G401.6 (cell line): ENCODE results near the gene WDR3.

Experiments
- FAIRE-seq: peaks from 2 replicates; lab custom pipeline; 2012; peaks lifted over from hg19 to GRCh38; lab: Jason Lieb, UNC

WDR3 gene

DNA sequence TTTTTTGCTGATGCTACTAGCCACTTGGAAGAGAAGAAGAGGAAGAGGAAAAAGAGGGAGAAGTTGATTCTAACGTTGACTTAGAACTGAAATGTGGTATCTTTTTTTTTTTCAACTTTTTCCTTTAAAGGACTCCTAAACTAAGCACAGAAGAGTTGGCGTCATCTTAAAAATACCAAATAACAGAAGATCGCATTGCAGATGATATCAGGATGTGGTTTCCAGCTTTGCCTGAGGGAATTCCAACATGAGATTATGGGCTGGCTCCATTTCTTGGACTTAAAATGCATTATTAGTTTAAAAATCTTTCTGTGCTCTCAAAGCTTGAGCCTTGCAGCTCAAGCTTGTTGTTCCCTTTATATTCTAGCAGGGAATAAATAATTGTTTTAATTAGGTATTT, 29.8 kb downstream of the WDR3 start:
- FAIRE-seq, result no peak

DNA sequence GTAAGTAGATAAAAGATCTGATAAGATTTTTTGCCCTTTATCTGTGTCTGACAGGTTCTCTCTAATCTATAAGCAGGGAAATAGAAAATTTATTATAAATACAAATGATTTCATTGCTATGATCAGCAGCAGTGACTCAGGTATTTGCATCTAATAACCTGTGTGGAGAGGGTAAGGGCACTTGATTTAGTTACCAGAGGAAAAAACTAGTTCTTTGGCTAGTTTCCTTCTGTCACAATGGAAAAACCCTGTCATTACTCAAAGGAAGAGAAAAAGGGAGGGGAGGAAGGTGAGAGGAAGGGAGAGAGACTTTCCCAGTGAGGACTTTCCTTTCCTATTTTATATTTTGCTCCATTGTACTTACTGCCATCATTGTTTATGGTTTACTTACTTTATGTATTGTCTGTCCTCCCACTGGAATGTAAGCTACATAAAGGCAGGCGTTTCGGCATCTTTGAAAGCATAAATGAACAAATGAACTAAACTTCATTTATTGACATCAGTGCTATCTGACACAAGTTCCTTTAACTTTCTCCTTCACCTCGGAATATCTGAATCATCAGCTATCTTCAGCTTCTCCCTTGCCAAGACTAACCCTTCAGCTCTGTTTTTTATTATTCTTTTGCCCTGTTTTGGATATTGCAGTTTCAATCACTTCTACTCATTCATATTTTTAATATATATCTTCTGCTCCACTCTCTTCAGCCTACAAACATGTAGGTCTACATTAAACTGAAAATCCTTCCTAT, 34.9 kb downstream of the WDR3 start:
- no peak for FAIRE-seq

DNA sequence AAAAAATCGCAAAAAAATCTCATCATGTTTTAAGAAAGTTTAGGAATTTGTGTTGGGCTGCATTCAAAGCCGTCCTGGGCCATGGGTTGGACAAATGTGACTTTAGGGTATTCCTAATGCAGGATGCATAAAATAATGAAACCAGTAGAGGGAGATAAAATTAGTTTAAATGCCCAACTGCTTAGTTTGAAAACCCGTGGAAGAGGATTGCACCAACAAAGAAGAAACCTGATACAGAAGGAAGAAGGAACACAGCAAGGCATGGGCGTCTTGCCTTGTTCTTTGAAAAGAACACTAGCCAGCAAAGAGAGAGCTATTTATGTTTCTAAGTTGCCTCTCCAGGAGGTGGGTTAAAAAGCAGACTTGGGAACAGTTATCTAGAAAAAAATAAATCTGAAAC, 37.9 kb downstream of the WDR3 start:
- no peak for FAIRE-seq

DNA sequence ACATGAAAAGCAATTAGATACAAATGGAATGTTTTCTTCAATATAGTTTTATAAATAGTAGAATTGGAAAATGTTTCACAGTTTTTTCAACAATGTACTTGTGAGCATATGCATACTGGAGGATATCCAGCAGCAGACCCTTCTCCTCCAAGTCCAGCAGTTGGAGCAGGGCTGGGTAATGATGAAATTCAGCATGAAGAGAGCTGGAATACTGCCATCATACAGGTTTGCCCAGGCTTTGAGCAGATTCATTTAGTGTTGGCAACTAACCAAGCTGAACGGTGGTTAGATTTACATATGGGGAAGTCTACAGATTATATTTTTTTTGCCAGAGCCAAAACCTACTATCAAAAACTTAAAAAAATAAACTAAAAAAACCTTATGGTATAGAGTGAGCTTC, 38.3 kb downstream of the WDR3 start:
- no peak for FAIRE-seq

DNA sequence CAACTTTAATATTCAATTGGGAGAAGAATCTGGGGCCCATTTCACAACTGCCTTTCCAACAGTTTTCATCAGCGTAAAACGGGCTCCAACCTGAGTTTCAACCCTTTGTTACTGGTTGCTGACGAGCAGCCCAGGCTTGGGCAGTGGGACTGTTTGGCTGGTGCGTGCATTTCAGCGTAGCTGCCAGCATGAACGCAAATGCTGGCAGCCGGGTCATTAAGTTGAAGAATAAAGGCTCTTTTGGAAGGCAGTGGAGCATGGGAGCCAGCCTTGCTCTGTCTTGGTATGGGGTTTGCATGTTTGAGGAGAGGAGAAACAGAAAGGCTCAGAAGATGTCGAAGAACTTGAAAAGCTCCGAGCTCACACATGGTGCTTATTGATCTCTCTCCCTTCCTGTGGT, 40.7 kb downstream of the WDR3 start:
- no peak for FAIRE-seq

DNA sequence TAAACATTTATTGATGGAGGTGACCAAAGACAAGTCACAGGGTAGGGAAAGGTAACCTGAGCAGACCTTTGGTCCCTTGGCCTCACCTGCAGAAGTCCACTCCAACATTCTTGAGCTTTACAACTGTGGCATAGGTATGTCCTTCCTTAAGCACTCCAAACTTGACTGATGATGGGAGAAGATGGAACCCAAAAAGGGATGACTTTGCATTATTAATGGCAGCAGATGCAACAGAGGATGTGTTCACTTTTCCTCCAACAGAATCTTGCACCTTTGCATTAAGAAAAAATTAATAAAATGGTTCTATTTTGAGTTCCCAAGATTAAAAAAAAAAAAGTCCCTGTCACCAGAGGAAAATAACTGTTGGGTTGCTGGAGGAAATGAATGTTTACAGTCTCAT, 42.2 kb downstream of the WDR3 start:
- FAIRE-seq, result no peak

DNA sequence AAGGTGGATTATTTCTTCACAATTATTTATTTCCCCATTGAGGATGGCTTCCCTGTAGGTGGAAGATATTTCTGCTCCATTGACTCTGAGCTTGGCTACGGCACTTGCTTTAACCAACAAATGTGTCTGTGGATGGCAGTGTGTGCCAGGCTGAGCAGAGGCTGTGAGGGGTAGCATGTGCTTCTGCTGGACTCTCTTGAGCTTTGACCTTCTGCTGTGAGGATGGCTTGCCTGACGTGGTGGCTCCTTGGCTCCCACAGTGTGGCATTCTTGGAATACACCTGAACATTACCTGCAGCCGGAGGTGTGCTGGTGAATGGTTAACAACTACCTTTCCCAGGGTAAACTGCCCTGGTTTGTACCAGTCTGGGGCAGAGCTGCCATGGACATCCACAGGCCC, 46.8 kb downstream of the WDR3 start:
- no peak for FAIRE-seq

DNA sequence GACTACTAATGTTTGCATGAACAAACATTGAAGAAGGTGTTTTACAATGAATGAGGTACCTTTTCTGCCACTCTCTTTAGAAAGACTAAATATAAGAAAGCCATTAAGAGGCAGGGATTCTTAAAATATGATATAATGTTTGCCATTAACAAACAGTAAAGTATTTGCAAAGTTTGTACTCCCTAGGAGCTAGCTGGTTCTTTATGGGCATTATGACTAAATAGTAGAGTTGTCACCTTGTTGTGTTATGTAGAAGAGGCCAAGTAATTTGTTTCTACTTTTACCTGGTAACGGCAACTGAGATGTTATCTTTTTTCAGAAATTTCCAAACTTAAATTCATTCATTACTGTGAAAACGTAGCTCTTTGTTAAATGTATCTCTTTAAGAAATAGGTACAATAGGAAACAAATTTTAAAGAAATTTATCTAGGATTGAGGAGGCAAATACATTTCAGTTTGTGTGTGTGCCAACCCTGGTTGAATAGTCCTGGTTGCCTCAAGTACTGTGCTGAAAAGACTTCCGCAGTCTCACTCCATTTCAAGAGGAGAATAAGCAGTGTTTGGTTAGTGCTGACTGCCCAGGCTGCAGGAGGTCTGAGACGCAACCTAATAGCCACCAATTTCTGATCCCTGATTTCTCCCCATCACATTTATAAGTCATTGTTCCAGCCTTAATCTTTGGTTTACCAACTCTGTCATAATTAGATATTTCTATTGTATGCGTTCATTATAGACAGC, 52.1 kb downstream of the WDR3 start:
- no peak for FAIRE-seq

DNA sequence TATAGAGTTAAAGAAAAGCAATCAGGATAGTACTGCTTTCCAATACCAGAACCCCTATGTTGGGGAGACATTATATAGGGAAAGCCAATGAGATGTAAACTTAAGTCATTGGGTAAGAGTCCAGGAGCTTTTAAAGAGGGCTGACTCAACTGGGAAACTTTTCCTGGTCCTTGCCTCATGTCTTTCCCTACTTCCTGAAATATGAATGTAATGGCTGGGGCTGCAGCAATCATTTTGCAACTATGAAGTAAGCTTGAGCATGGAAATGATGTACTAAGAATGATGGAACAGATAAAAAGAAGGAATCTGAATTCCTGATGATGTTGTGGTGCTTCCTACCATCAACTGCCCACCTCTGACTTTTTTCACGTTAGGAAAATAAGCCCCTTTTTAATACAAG, 55.7 kb downstream of the WDR3 start:
- FAIRE-seq, result no peak

DNA sequence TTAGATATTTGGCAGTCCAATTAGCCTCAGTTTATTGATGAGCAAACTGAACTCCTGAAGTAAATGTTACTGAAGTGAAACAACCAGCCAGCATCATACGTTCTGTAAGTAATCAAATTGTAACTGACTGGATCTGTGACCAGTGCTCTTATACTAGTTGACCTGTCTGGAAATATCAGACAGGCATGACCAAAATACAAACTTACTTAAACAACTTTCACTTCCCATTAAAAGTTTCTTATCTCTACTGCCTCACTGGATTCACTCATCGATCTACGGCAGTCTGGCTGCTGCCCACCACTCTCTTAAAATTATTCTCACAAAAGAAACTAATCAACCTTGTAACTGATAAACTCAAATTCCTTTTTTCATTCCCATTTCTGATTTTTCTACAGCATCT, 56.4 kb downstream of the WDR3 start:
- no peak for FAIRE-seq

DNA sequence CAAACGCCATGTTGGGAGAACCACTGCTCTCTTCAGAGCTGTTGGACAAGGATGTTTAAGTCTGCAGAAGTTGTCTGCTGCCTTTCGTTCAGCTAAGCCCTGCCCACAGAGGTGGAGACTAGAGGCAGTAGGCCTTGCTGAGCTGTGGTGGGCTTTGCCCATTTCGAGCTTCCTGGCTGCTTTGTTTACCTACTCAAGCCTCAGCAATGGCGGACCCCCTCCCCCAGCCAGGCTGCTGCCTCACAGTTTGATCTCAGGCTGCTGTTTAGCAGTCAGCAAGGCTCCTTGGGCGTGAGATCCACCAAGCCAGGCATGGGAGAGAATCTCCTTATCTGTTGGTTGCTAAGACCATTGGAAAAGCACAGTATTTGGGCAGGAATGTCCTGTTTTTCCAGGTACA, 74.8 kb downstream of the WDR3 start:
- no peak for FAIRE-seq

DNA sequence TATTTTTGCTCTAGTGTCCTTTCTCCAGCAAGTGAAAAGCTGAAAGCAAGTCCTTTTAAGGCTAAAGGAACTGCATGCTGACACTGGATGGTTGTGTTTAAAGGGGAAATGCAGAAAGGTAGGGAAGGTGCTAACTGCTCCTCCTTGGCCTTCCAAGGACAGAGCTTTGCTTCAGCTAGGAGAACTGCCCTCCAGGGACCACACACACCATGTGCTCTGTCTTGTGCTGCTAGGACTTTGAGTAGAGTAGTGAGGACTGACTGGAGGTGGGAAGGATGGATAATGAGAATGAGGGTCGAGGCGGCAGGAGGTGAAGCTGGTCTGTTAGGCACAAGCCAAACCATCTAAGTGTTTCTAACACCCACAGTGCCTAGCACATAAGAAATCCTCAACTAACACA, 77.9 kb downstream of the WDR3 start:
- FAIRE-seq, result no peak

DNA sequence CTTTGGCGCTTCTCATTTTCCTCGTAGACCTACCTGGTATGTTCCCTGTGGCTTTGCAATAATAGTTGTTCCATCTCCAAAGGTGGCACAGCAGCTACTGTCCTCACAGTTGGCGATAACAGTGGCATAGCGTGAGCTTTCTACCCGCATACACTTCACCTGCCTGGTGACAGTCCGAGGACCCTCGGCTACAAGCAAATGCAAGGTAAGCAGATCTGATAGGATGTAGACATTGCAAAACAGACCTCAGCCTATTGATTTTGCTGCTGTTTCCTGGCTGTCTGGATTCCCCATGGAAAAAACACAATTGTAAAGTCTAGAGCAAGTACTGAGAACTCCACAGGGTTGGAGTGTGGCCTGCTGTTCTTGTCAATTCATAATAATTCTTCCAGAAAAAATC, 78.5 kb downstream of the WDR3 start:
- no peak for FAIRE-seq

DNA sequence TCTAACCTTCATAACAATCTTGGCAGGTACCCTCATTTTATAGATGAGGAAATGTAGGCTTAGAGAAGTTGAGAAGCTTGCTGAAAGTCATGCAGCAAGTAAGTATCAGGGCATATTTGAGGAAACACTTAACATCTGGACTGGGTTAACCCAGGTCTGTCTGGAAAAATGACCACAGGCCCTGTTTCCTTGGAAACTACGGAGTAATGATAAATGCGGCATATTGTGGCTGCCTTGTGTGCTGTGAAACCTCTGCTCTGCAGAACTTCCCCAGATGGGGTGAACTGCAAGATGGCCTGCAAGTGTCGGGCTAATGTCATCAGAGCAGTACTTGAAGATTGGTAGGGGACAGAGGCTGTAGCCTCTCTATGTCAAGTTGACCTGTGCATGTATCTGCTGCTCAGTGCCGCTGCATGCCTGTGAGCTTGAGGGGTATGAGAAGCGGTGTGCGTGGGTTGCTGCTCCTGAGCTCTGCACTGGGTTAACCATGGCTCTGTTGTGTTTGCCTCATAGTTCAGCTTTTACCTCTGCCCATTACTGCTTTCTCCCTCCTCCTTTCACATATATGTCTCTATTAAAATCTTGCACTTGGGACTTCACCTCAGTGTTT, 83.1 kb downstream of the WDR3 start:
- FAIRE-seq, result no peak

DNA sequence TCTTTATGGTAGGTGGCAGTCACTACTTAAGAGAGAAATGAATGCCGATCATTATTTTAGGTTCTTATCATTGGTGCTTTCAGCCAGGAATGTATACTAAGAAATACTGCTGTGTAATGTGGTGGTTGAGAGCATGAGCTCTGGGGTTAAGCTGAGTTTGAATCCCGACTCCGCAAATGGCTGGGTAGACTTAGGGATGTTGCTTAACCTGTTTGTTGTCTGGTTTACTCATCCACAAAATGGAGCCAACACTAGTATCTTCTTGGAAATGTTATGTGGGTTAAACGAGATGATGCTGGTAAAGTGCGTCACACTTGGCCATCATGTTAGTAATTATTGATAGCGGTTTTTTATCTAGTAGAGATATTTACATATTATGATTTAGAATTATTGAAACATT, 83.8 kb downstream of the WDR3 start:
- no peak for FAIRE-seq

DNA sequence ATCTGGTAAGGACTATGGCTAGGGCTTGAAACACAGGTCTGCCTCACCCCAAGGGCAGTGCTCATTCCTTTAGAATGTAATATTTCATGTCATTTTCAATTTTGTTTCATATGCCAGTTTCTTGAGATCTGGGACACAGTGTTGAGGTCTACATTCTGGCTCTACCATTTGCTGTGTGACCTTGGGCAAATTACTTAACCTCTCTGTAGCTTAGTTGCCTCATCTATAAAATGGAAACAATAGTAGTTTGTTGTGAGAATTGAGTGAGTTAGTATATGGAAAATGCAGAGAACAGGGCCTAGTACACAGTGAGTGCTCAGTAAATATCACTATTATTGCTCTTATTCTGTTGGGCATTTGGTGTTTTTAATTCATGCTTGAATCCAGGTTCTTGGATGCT, 84.4 kb downstream of the WDR3 start:
- no peak for FAIRE-seq
